ENCODE data around the gene CD151.

DNA sequence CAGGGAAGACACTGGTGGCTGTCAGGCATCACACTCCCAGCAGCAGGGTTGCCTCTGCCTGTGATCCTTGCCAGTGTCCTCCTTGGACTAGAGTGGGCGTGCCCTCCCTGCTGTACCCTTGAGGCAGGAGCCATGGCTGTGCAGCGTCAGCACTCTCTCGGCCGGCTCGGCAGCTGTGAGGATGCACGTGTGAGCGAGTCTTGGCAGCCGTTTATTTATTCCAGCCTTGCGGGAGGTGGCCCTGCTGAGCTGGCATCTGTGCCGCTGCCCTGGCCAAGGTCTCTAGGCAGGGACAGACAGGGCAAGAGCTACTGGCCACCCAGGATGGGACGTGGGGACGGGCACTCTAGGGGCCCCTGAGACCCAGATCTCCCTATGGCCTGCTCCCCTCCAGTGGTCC lies 43.8 kb downstream of the CD151 start:
- TF ChIP-seq POLR2A (IDR thresholded peaks at IDR 0.05; ENCODE audit: low read length) = no peak
- no peak for TF ChIP-seq GATA1 (IDR thresholded peaks at IDR 0.05; ENCODE audit: low read depth, low read length)

Measured in erythroblast (primary cell).